ACHN (cell line): ENCODE measurements around the gene ATXN7L1.

Source experiments
- DNase-seq: peaks from one replicate; pipeline ENCODE4 v3.0.0-alpha.2; 2015
- in situ Hi-C: cut with HindIII; loops from 2 replicates; pipeline ENCODE4 v1.10.0; 2017; ENCODE audit warnings: low sequenced_read_pairs, low pct_ligation_motif_present, low pct_unique_long_range_greater_than_20kb

ATXN7L1 gene

GRCh38 chr7:105596866-105597265 is 279.5 kb downstream of the ATXN7L1 start:
- in situ Hi-C loops: no loop called here
- DNase-seq: no peak

DNA sequence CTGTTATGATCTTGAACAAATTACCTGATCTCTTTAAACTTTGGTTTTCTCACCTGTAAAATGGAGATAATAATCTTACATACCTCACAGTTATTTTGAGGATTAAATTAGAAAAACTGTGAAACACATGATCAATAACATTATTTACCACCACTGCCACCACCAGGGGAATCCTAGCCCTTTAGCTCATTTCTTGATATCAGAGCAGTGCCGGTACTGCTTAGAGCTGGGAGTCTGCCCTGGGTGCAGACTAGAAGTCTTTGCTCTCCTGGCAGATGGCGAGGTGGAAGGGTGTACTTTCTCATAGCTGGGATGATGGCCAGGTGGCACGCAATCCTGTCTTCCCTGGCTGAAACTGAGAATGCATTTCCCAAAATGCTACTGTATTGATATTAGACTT is 282.4 kb downstream of the ATXN7L1 start:
- no peak for DNase-seq
- in situ Hi-C loops: no loop called here

GRCh38 chr7:105591522-105591921 is 284.9 kb downstream of the ATXN7L1 start:
- no peak for DNase-seq
- in situ Hi-C loops: no loop called here

GRCh38 chr7:105590793-105591192 is 285.6 kb downstream of the ATXN7L1 start:
- DNase-seq: no peak
- in situ Hi-C loops: no loop called here

DNA sequence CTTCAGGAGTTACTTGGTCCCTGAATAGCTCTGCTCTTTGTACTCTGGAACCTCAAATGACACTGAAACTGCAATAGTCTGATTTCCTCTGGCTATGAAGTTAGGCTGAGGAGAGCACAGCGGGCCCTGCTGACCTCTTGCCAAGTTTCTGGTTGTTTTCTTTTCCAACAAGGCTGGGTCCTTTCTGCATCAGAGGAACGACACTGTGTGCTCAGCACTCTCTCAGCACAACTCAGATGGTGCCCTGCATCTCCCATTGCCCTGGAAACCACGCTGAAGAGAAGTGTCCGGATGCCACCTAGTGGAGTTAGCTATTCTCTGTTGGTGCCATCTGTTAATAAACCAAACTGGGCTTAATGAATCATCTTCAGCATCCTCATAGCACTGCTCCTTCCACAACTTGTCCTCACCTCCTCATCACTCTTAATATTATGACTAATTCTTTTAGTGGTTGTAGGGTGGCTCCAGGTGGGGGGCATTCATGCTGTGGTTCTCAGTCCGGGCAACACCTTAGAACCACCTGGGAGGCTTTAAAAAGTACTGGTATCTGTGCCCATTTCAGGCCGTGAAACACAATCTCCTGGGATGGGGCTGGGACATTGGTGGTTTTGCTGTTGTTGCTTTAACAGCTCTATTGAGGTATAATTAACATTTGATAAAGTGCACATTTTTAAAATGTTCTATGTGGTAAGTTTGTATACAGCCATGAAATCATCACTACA is 286.9 kb downstream of the ATXN7L1 start:
- peak; percentile 92 for DNase-seq

GRCh38 chr7:105587909-105588635 is 288.3 kb downstream of the ATXN7L1 start:
- in situ Hi-C loops: no loop called here

More for the DNA sequence above, 286.9 kb downstream of the ATXN7L1 start:
- in situ Hi-C loops: no loop called here

GRCh38 chr7:105585850-105586500 is 290.4 kb downstream of the ATXN7L1 start:
- DNase-seq: no peak
- in situ Hi-C loops: no loop called here

More at GRCh38 chr7:105587909-105588635, 288.3 kb downstream of the ATXN7L1 start:
- DNase-seq: no peak

DNA sequence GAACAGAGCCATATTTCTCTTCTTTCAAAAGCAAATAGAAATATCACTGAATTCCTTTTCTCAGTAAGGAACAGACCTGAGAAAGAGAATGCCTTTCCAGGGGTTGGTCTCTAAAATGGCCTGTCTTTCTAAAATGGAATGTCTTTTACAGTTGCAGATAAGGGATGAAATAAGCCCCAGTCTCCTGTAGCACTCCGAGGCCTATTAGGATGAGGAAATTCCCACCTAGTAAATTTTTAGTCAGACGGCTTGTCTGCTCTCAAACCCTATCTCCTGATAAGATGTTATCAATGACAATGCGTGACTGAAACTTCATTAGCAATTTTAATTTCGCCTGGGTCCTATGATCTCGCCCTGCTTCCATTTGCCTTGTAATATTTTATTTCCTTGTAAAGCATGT is 292.2 kb downstream of the ATXN7L1 start:
- in situ Hi-C loops: no loop called here
- no peak for DNase-seq

GRCh38 chr7:105583061-105583460 is 293.3 kb downstream of the ATXN7L1 start:
- in situ Hi-C loops: no loop called here
- DNase-seq: no peak

DNA sequence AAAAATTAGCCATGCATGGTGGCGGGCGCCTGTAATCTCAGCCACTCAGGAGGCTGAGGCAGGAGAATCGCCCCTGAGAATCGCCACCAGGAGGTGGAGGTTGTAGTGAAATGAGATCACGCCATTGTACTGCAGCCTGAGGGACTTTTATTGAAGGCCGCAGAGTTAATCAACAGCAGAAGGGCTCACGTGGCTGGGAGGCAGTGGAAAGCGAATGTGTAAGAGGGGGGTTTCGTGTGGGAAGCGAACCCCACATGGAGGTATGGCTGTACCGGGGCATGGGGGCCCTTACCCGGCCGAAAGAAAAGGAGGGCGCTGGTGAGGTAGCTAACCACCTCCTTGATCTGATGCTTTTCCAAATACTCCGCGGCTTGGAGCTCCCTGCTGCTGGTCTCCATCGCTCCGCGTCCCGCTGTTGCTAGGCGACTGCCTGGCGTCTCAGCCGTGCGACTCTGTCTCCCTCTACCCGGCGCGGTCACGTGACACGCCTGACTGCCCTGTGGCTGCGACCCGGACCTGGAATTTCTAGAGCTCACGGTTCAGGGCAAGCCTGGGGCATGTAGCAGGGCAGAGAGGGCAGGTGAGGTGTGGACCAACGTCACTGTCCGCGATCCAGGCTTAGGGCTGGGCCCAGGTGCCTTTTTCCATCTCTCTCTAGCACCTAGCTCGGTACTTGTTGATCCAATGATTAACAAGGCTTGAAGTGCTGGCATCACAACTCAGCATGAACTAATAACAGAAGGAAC is 295.2 kb downstream of the ATXN7L1 start, which contains the start of gene EFCAB10:
Gene EFCAB10, minus strand, starts transcription at position 428 of the 746 bp plus-strand sequence. Its CDS starts 30 bp downstream, at position 398.
- peak; percentile 96 for DNase-seq

GRCh38 chr7:105580022-105580740 is 296.2 kb downstream of the ATXN7L1 start:
- peak; percentile 19 for DNase-seq
- in situ Hi-C loops: no loop called here

More for the DNA sequence above, 295.2 kb downstream of the ATXN7L1 start, which contains the start of gene EFCAB10:
- in situ Hi-C loops: no loop called here

GRCh38 chr7:105578496-105578895 is 297.9 kb downstream of the ATXN7L1 start:
- DNase-seq: no peak
- in situ Hi-C loops: no loop called here

- DNase-seq: no peak
- in situ Hi-C loops: no loop called here
Measured at GRCh38 chr7:105577251-105577650, 299.1 kb downstream of the ATXN7L1 start.

DNA sequence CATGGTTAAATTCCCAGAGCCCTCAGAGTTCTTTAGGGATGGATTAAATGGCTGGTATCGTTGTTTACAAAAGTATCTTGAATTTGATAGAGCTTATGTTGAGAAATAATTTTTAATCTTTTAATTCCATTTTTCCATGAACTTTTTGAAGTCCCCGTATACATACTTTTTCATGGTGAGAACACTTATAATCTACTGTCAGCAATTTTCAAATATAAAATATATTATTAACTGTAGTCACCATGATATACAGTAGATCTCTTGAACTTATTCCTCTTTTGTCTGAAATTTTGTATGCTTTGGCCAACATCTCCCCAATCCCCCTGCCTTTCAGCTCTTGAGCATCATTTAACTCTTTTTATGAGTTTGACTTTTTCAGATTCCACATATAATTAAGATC is 304.5 kb downstream of the ATXN7L1 start:
- no peak for DNase-seq
- in situ Hi-C loops: no loop called here

DNA sequence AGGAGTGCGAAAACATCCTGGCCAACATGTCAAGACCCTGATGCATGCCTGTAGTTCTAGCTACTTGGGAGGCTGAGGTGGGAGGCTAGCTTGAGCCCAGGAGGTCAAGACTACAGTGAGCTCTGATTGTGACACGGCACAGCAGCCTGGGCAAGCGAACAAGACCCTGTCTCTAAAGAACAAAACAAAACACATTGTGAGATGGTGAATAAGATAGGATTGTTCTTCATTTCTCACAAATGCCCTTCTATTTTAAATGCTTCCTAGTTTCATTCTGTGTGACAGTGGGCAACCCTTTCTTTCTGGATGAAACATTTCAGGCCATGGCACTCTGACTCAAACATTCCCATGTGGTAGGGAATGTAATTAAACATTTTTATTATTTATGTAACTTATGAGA is 308.6 kb downstream of the ATXN7L1 start:
- in situ Hi-C loops: no loop called here
- DNase-seq: no peak

GRCh38 chr7:105567024-105567423 is 309.4 kb downstream of the ATXN7L1 start:
- in situ Hi-C loops: no loop called here
- no peak for DNase-seq

GRCh38 chr7:105565190-105565589 is 311.2 kb downstream of the ATXN7L1 start:
- no peak for DNase-seq
- in situ Hi-C loops: no loop called here

GRCh38 chr7:105559926-105560325 is 316.5 kb downstream of the ATXN7L1 start:
- DNase-seq: no peak

More at GRCh38 chr7:105559926-105560325, 316.5 kb downstream of the ATXN7L1 start:
- in situ Hi-C loops: no loop called here
